GM21423 (cell line): ENCODE data around the gene NECTIN1.

Source experiments
- ATAC-seq: cut with Tn5 transposase; IDR thresholded peaks from one replicate; pipeline ENCODE4 v1.9.1; 2021; ENCODE audit warnings: mild to moderate bottlenecking, moderate library complexity; ENCODE audit not compliant: unreplicated experiment

The NECTIN1 gene

DNA sequence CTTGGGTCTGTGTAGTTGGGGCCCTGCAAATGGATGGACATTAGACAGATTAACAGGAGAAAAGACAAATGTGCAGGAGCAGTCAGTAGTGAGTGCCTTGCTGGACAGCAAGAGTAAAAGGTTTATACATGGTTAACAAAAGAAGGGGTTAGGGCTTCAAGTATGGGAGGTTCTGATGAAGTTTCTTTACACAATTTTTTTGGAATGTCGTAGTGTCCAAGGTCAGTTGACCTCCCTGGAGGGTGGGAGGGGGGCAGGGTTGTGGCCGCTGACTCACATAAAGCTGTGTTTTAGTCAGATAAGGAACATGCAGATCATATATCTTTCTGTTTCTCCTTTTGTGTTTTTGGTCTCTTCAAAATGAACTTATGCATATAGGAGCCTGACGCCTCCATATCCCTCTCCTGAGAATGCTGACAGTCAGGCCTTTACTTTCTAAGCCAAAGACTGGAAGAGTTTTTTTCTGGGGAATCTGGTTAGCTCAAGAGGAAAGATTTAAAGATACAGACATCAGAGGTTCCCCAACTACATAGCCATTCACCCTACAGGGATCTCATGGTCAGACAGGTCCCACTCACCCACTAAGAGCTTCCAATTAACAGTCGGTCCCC lies 134.3 kb downstream of the NECTIN1 start:
- ATAC-seq, result no peak

DNA sequence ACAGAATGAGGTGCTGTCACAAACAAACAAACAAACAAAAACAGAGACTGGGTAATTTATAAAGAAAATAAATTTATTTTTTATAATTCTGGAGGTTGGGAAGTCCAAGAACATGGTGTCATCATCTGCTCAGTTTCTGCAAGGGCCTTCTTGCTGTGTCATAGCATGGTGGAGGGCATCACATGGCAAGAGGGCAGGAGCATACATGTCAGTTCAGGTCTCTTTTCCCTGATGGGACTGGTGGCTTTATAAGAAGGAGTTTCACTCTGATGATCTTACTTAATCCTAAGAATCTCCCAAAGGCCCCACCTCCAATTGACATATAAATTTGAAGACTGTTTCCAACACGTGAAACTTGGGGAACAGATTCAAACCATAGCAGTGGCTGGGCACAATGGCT lies 135.7 kb downstream of the NECTIN1 start:
- no peak for ATAC-seq

DNA sequence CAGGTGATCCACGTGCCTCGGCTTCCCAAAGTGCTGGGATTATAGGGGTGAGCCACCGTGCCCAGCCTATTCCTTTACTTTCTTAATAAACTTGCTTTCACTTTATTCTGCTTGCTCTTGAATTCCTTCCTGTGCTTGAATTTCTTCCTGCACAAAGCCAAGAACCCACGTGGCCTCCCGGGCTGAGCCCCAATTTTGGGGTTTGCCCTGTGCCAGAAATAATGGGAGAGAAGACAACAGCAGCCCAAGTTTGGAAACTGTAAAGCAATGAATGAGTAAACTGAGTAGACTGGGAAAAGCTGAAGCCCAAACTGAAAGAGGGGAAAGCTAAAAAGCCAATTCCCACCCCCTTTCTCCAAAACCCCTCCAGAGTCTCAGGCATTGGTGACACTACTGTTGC lies 136.4 kb downstream of the NECTIN1 start:
- no peak for ATAC-seq

DNA sequence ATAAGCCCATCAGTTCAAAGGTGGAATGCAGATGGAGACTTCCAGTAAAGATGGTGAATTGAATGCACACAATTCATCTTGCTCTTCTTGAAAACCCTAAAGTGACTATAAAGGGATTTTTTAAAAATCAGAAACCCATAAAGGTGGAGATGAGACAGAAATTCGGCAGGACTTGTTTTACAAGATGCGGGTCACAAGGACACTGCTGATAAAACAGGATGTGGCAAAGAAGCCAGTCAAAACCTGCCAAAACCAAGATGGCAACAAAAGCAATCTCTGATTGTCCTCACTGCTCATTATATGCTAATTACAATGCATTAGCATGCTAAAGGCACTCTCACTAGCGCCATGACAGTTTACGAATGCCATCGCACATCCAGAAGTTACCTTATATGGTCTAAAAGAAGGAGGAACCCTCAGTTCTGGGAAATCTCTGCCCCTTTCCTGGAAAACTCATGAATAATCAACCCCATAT lies 137.1 kb downstream of the NECTIN1 start:
- no peak for ATAC-seq

DNA sequence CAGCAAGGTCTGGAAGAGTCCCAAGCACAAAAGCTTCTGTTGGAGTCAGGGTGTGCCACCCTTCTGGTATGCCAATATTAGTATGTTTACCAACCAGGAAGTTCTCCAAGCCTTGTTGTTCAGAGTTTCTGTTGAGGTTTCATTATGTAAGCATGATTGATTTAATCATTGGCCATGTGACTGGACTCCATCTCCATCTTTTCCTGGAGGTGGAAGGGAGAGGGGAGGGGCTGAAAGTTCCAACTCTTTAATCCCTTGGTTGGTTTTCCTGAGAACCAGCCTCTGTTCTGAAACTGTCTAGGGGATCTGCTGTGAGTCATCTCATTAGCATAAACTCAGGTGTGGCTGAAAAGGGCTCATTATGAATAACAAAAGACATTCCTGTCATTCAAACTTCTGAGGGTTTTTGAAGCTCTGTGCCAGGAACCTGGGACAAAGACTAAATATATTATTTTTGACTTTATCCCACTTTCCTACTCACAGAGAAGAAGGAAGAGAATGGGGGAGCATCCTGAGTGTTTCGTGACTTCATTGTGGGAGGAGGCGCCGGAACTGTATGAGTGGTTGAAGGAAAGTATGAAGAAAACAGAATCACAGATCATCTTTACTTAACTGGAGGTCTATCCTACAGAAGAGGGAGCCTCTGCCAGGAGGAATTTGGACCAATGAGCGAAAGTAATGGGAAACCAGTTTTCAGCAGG lies 138.2 kb downstream of the NECTIN1 start:
- ATAC-seq, result no peak

DNA sequence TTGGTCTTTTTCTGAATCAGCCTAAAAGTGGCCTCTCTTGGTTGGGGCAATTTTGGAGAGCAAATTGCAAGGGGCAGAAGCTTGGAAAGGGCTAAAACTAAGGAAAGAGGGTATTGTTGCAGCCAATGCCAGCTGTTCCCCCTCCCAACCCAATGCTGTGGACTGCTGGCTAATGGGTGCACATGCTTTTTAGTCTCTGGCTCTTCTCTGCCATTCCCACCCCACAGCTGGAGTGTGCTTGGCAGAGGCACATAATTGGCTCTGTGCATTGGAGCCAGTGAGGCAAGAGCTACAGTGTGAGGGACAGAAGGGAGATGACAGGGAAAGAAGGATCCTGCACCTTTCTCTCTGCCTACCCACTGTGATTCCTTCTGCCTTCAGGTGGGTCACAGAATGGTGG lies 140.0 kb downstream of the NECTIN1 start:
- no peak for ATAC-seq
